Measurements from ENCODE around the gene EEF1G. TPM values are rescaled to one million over a fixed set of nuclear protein-coding genes. Genes with fewer than 3 reads are reported as not detected.
A peak's percentile ranks its signal among the peaks of the same experiment; 100 is the strongest.
"Not testable (repeated sequence)": the region's sequence is repeated elsewhere in the genome, so short reads cannot be mapped to it uniquely, and the experiment has no call there.

Gene EEF1G
- polyA plus RNA-seq, 1 donor from 2014 or later, result 1,555 TPM

GRCh38 chr11:62573006-62573591 lies 592 bp downstream of the EEF1G start:
- peaks cover 33% of the 10 kb centered on the region for H3K79me2 ChIP-seq (replicated peaks; ENCODE audit: insufficient read depth, low read length)
- peak overlapping the region; percentile 59 for H2AFZ ChIP-seq (ENCODE audit: low read depth, low read length)

GRCh38 chr11:62572431-62572830 lies 1.3 kb downstream of the EEF1G start:
- Histone ChIP-seq H3K27me3 (ENCODE audit: insufficient read depth, low read depth, low read length) (no peaks in the 10 kb centered on the region), H3K27ac (ENCODE audit: low read length) (peak overlapping the region; percentile 79), H2AFZ (ENCODE audit: low read depth, low read length) (no peak overlapping the region), H3K36me3 (ENCODE audit: insufficient read depth, low read length) (peaks cover 4% of the 10 kb centered on the region), H3F3A (ENCODE audit: insufficient read depth, low read length, poor library complexity, severe bottlenecking) (no peaks in the 10 kb centered on the region), H3K79me2 (replicated peaks; ENCODE audit: insufficient read depth, low read length) (peaks cover 33% of the 10 kb centered on the region), H3K9me3 (ENCODE audit: low read length) (no peaks in the 10 kb centered on the region), H3K4me3 (ENCODE audit: low read length) (peak overlapping the region; percentile 87), H3K9ac (ENCODE audit: low read length) (peak overlapping the region; percentile 84), H3K9me2 (ENCODE audit: insufficient read depth, low read length) (no peaks in the 10 kb centered on the region), H4K20me1 (ENCODE audit: insufficient read depth) (no peaks in the 10 kb centered on the region), H3K4me2 (ENCODE audit: low read length) (peak overlapping the region; percentile 69)
- TF ChIP-seq CTCF (IDR thresholded peaks at IDR 0.05; ENCODE audit: poor library complexity, severe bottlenecking) (no peak), REST (IDR thresholded peaks at IDR 0.05; ENCODE audit: borderline replicate concordance) (no peak), POLR2AphosphoS5 (IDR thresholded peaks at IDR 0.05) (no peak), SMC3 (conservative IDR thresholded peaks at IDR 0.05; ENCODE audit: poor library complexity) (no peak), EP300 (conservative IDR thresholded peaks at IDR 0.05; ENCODE audit: poor library complexity, severe bottlenecking) (no peak), EZH2 (IDR thresholded peaks at IDR 0.05; ENCODE audit: borderline replicate concordance, insufficient read depth, low read length, poor library complexity, severe bottlenecking) (no peak), TAF1 (IDR thresholded peaks at IDR 0.05; ENCODE audit: low read depth) (no peak), RAD21 (conservative IDR thresholded peaks at IDR 0.05) (no peak), MXI1 (conservative IDR thresholded peaks at IDR 0.05; ENCODE audit: poor library complexity, severe bottlenecking) (no peak)

More at GRCh38 chr11:62573006-62573591, 592 bp downstream of the EEF1G start:
- H4K20me1 ChIP-seq (ENCODE audit: insufficient read depth), result no peaks in the 10 kb centered on the region
- H3K27me3 ChIP-seq (ENCODE audit: insufficient read depth, low read depth, low read length), result no peaks in the 10 kb centered on the region
- no peaks in the 10 kb centered on the region for H3K9me3 ChIP-seq (ENCODE audit: low read length)
- H3K27ac ChIP-seq (ENCODE audit: low read length), result peak overlapping the region; percentile 79
- H3K9ac ChIP-seq (ENCODE audit: low read length), result peak overlapping the region; percentile 84
- H3K4me3 ChIP-seq (ENCODE audit: low read length), result peak overlapping the region; percentile 87
- H3F3A ChIP-seq (ENCODE audit: insufficient read depth, low read length, poor library complexity, severe bottlenecking), result no peaks in the 10 kb centered on the region
- H3K9me2 ChIP-seq (ENCODE audit: insufficient read depth, low read length), result no peaks in the 10 kb centered on the region
- peaks cover 4% of the 10 kb centered on the region for H3K36me3 ChIP-seq (ENCODE audit: insufficient read depth, low read length)
- no peak for TF ChIP-seq EZH2 (IDR thresholded peaks at IDR 0.05; ENCODE audit: borderline replicate concordance, insufficient read depth, low read length, poor library complexity, severe bottlenecking)
- peak; percentile 23 for TF ChIP-seq SMC3 (conservative IDR thresholded peaks at IDR 0.05; ENCODE audit: poor library complexity)
- TF ChIP-seq RAD21 (conservative IDR thresholded peaks at IDR 0.05), result peak; percentile 23
- H3K4me2 ChIP-seq (ENCODE audit: low read length), result peak overlapping the region; percentile 69

GRCh38 chr11:62571493-62571892 lies 2.2 kb downstream of the EEF1G start:
- H3K36me3 ChIP-seq (ENCODE audit: insufficient read depth, low read length); H3K27me3 ChIP-seq (ENCODE audit: insufficient read depth, low read depth, low read length); H3K9me2 ChIP-seq (ENCODE audit: insufficient read depth, low read length); H4K20me1 ChIP-seq (ENCODE audit: insufficient read depth); H3K9me3 ChIP-seq (ENCODE audit: low read length); H3K27ac ChIP-seq (ENCODE audit: low read length); H2AFZ ChIP-seq (ENCODE audit: low read depth, low read length); H3K9ac ChIP-seq (ENCODE audit: low read length); H3F3A ChIP-seq (ENCODE audit: insufficient read depth, low read length, poor library complexity, severe bottlenecking); H3K4me2 ChIP-seq (ENCODE audit: low read length): not testable (repeated sequence)
- peaks cover 34% of the 10 kb centered on the region for H3K79me2 ChIP-seq (replicated peaks; ENCODE audit: insufficient read depth, low read length)
- peak overlapping the region; percentile 87 for H3K4me3 ChIP-seq (ENCODE audit: low read length)

GRCh38 chr11:62570903-62571302 lies 2.8 kb downstream of the EEF1G start:
- not testable (repeated sequence) for H3K36me3 ChIP-seq (ENCODE audit: insufficient read depth, low read length); H3K27ac ChIP-seq (ENCODE audit: low read length); H3K9me3 ChIP-seq (ENCODE audit: low read length); H3K4me3 ChIP-seq (ENCODE audit: low read length); H3K4me2 ChIP-seq (ENCODE audit: low read length); H4K20me1 ChIP-seq (ENCODE audit: insufficient read depth); H3K9me2 ChIP-seq (ENCODE audit: insufficient read depth, low read length); H3F3A ChIP-seq (ENCODE audit: insufficient read depth, low read length, poor library complexity, severe bottlenecking); H2AFZ ChIP-seq (ENCODE audit: low read depth, low read length); H3K9ac ChIP-seq (ENCODE audit: low read length); H3K27me3 ChIP-seq (ENCODE audit: insufficient read depth, low read depth, low read length)
- H3K79me2 ChIP-seq (replicated peaks; ENCODE audit: insufficient read depth, low read length), result peaks cover 36% of the 10 kb centered on the region

Measured in neural cell (in vitro differentiated cells).